ENCODE data around the gene ANK3. TPM values are rescaled to one million over a fixed set of nuclear protein-coding genes. Genes with fewer than 3 reads are reported as not detected.

The ANK3 gene
- polyA plus RNA-seq, 3 donors = not detected

DNA sequence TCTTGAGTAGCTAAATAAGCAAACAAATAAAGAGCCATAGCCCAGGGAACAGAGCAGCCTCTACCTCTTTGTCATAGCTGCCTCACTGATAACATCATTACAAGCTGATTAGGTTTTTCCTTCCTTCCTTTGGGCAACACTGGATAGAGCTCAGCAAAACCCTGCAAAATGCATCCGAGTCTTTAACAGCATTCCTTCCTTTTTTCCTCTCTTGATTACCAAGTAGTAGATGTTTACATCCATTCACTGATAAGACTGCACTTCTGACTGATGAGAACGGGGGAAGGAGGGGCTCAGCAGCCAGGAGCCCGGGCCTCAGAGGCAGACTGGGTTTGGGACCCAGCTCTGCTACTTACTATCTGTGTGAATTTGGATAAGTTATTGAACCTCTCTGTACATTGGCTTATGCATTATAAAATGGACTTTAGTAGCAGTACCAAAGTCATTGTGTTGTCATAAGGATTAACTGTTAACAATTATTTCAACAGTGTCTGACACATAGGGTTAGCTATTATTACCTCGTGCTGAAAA, 214.2 kb downstream of the ANK3 start:
- intact Hi-C loops (cut with micrococcal nuclease) = no loop called here
- no peak for DNase-seq
- peaks cover 0 to 8% (median 0%) of the 10 kb centered on the region in 7 donors for H3K9me3 Mint-ChIP-seq
- H3K27ac ChIP-seq (ENCODE audit: low read depth in 1 of 2, low read length in 2 of 2) = no peak overlapping the region
- WGBS (ENCODE audit: insufficient coverage) = no CpG with 5 or more reads among the region's 4 CpGs
- no peak overlapping the region for H3K9ac ChIP-seq (ENCODE audit: insufficient read depth, low read length, poor library complexity, severe bottlenecking)
- H3K4me3 ChIP-seq (replicated peaks in 1 of 3; ENCODE audit: low read depth in 2 of 3, low read length in 3 of 3) = no peak overlapping the region
- H2AFZ ChIP-seq (ENCODE audit: insufficient read depth, low read depth, low read length, poor library complexity, severe bottlenecking) = no peak overlapping the region
- no peak for TF ChIP-seq CTCF (IDR thresholded peaks at IDR 0.05)
- H3K27me3 Mint-ChIP-seq (ENCODE audit: low read depth in 3 of 3) = peaks cover 0 to 6% (median 2%) of the 10 kb centered on the region in 3 donors
- no peaks in the 10 kb centered on the region for H3K4me1 Mint-ChIP-seq
- H3K4me1 ChIP-seq (ENCODE audit: control insufficient read depth in 1 of 2, insufficient read depth in 2 of 2, low read length in 2 of 2) = no peaks in the 10 kb centered on the region
- H3K27ac Mint-ChIP-seq = no peak overlapping the region
- H3K27me3 ChIP-seq (ENCODE audit: control insufficient read depth in 2 of 2, insufficient read depth in 2 of 2, low read length in 2 of 2) = no peaks in the 10 kb centered on the region
- H3K4me3 Mint-ChIP-seq = no peak overlapping the region
- H3K4me2 ChIP-seq (replicated peaks; ENCODE audit: extremely low read depth, low read length, poor library complexity, severe bottlenecking) = no peak overlapping the region
- H3K36me3 ChIP-seq (replicated peaks in 1 of 2; ENCODE audit: control insufficient read depth in 1 of 2, insufficient read depth in 2 of 2, low read length in 2 of 2) = no peaks in the 10 kb centered on the region
- no peaks in the 10 kb centered on the region for H3K9me3 ChIP-seq (replicated peaks in 1 of 2; ENCODE audit: control insufficient read depth in 1 of 2, insufficient read depth in 1 of 2, low read length in 2 of 2)
- no peaks in the 10 kb centered on the region for H3K79me2 ChIP-seq (ENCODE audit: insufficient read depth, low read length)
- no peaks in the 10 kb centered on the region for H4K20me1 ChIP-seq (ENCODE audit: insufficient read depth, low read length)
- no peaks in the 10 kb centered on the region for H3K36me3 Mint-ChIP-seq

DNA sequence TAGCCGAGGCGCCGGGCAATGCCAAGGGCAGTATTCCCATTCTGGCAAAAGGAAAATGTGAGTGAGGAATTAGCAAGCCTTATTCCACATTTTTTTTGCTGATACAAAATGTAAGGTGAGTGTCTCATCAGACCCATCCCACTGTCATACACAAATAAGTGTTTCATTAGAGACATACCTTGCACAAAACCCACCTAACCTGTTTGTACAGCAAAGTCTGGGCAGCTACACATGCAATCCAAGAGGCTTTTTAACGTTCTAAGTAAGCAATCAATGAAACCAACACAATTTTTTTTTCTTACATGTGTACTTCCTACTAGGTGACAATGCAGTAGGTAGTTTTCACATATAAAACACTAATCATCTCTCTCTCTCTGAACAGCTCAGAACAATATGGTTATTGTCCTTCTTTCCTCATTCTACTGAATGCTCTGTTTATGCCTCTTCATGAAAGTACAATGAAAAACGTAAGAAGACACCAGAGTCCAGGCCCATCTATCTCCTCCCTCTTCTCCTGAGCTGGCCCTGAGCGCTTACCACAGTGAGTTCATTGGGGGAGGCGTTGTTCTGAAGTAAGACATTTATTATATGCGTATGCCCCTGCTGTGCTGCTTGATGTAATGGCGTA, 217.2 kb downstream of the ANK3 start:
- no peak overlapping the region for H3K9ac ChIP-seq (ENCODE audit: insufficient read depth, low read length, poor library complexity, severe bottlenecking)
- H3K4me1 ChIP-seq (ENCODE audit: control insufficient read depth in 1 of 2, insufficient read depth in 2 of 2, low read length in 2 of 2) = no peaks in the 10 kb centered on the region
- DNase-seq = no peak
- no peak overlapping the region for H3K4me3 ChIP-seq (replicated peaks in 1 of 3; ENCODE audit: low read depth in 2 of 3, low read length in 3 of 3)
- Mint-ChIP-seq H3K4me3 (no peak overlapping the region), H3K36me3 (no peaks in the 10 kb centered on the region), H3K27ac (no peak overlapping the region), H3K27me3 (ENCODE audit: low read depth in 3 of 3) (peaks cover 0 to 6% (median 2%) of the 10 kb centered on the region in 3 donors), H3K4me1 (no peaks in the 10 kb centered on the region), H3K9me3 (peaks cover 0 to 4% (median 0%) of the 10 kb centered on the region in 7 donors)
- no peak overlapping the region for H3K27ac ChIP-seq (ENCODE audit: low read depth in 1 of 2, low read length in 2 of 2)
- no peaks in the 10 kb centered on the region for H3K9me3 ChIP-seq (replicated peaks in 1 of 2; ENCODE audit: control insufficient read depth in 1 of 2, insufficient read depth in 1 of 2, low read length in 2 of 2)
- no peaks in the 10 kb centered on the region for H4K20me1 ChIP-seq (ENCODE audit: insufficient read depth, low read length)
- H3K4me2 ChIP-seq (replicated peaks; ENCODE audit: extremely low read depth, low read length, poor library complexity, severe bottlenecking) = no peak overlapping the region
- TF ChIP-seq CTCF (IDR thresholded peaks at IDR 0.05) = no peak
- no peak overlapping the region for H2AFZ ChIP-seq (ENCODE audit: insufficient read depth, low read depth, low read length, poor library complexity, severe bottlenecking)
- no peaks in the 10 kb centered on the region for H3K27me3 ChIP-seq (ENCODE audit: control insufficient read depth in 2 of 2, insufficient read depth in 2 of 2, low read length in 2 of 2)
- no peaks in the 10 kb centered on the region for H3K36me3 ChIP-seq (replicated peaks in 1 of 2; ENCODE audit: control insufficient read depth in 1 of 2, insufficient read depth in 2 of 2, low read length in 2 of 2)
- WGBS (ENCODE audit: insufficient coverage) = no CpG with 5 or more reads among the region's 9 CpGs
- intact Hi-C loops (cut with micrococcal nuclease) = no loop called here
- H3K79me2 ChIP-seq (ENCODE audit: insufficient read depth, low read length) = no peaks in the 10 kb centered on the region

Data from CD14-positive monocyte (primary cell).